GM10847 (cell line): ENCODE results near the gene DMRTC2.

ENCODE experiments used
- POLR2A ChIP-seq: IDR thresholded peaks from 2 replicates; pipeline ENCODE4 v1.6.1; 2011; ENCODE audit not compliant: insufficient read length; ENCODE audit errors: extremely low read depth

The DMRTC2 gene

GRCh38 chr19:41862445-41862986 is 17.7 kb downstream of the DMRTC2 start:
- no peak for TF ChIP-seq POLR2A

- TF ChIP-seq POLR2A: no peak
Observed at GRCh38 chr19:41863209-41863931, 18.5 kb downstream of the DMRTC2 start.

- no peak for TF ChIP-seq POLR2A
Observed at GRCh38 chr19:41864374-41864773, 19.5 kb downstream of the DMRTC2 start.

GRCh38 chr19:41866284-41866683 is 21.4 kb downstream of the DMRTC2 start:
- TF ChIP-seq POLR2A: no peak

GRCh38 chr19:41868120-41868988 is 23.5 kb downstream of the DMRTC2 start:
- TF ChIP-seq POLR2A: no peak

- TF ChIP-seq POLR2A: no peak
Observed at GRCh38 chr19:41868989-41869300, 24.1 kb downstream of the DMRTC2 start.

GRCh38 chr19:41869374-41869955 is 24.6 kb downstream of the DMRTC2 start:
- TF ChIP-seq POLR2A: no peak

GRCh38 chr19:41870401-41870873 is 25.6 kb downstream of the DMRTC2 start:
- TF ChIP-seq POLR2A: no peak

GRCh38 chr19:41871573-41872383 is 26.9 kb downstream of the DMRTC2 start:
- peak; percentile 48 for TF ChIP-seq POLR2A

GRCh38 chr19:41872384-41872774 is 27.5 kb downstream of the DMRTC2 start:
- no peak for TF ChIP-seq POLR2A

GRCh38 chr19:41872775-41873647 is 28.2 kb downstream of the DMRTC2 start:
- no peak for TF ChIP-seq POLR2A

- TF ChIP-seq POLR2A: peak; percentile 41
Observed at GRCh38 chr19:41876847-41877832, 32.3 kb downstream of the DMRTC2 start, which contains the start of gene CD79A. Gene CD79A, plus strand, starts transcription at chr19:41877279. Its CDS starts 26 bp downstream, at chr19:41877305.
